GM23338 (cell line): ENCODE measurements around the gene HCFC1. TPM values are rescaled to one million over a fixed set of nuclear protein-coding genes. Genes with fewer than 3 reads are reported as not detected.

Experiments
- ATAC-seq: fragments of 200-7000 bp; cut with Tn5 transposase; 3 replicates; pipeline ENCODE4 v1.9.1; 2020
- DNase-seq: peaks from one replicate; pipeline ENCODE4 v3.0.0-alpha.2; 2015; ENCODE audit warnings: low spot score
- H2AFZ ChIP-seq: fragments of 200-600 bp; sonication (generic); 2 replicates; pipeline ENCODE4 v1.8.0; 2016; ENCODE audit warnings: antibody characterized with exemption, mild to moderate bottlenecking, moderate library complexity
- H3F3A ChIP-seq: fragments of 200-600 bp; sonication (generic); replicated peaks from 2 replicates; pipeline ENCODE4 v1.8.0; 2017; ENCODE audit warnings: antibody characterized with exemption, mixed run types, low read depth
- H3K27ac ChIP-seq: fragments of 200-600 bp; sonication (generic); 2 replicates; pipeline ENCODE4 v1.6.1; 2016; ENCODE audit warnings: low read depth
- H3K27me3 ChIP-seq: fragments of 200-600 bp; sonication (generic); 2 replicates; pipeline ENCODE4 v1.8.0; 2016; ENCODE audit warnings: mild to moderate bottlenecking, mixed run types, moderate library complexity; ENCODE audit not compliant: insufficient read depth
- H3K36me3 ChIP-seq: fragments of 200-600 bp; sonication (generic); 2 replicates; pipeline ENCODE4 v1.8.0; 2016; ENCODE audit warnings: mild to moderate bottlenecking; ENCODE audit not compliant: insufficient read depth
- H3K4me1 ChIP-seq: fragments of 200-600 bp; sonication (generic); 2 replicates; pipeline ENCODE4 v1.8.0; 2016; ENCODE audit warnings: mild to moderate bottlenecking, moderate library complexity; ENCODE audit not compliant: insufficient read depth
- H3K4me2 ChIP-seq: fragments of 200-600 bp; sonication (generic); 2 replicates; pipeline ENCODE4 v1.7.1; 2017; ENCODE audit warnings: mixed run types
- H3K4me3 ChIP-seq: fragments of 200-600 bp; sonication (generic); 2 replicates; pipeline ENCODE4 v1.6.1; 2016; ENCODE audit warnings: mixed run types
- H3K79me2 ChIP-seq: fragments of 200-600 bp; sonication (generic); replicated peaks from 2 replicates; pipeline ENCODE4 v1.8.0; 2017; ENCODE audit warnings: mild to moderate bottlenecking; ENCODE audit not compliant: insufficient read depth
- H3K9me2 ChIP-seq: fragments of 200-600 bp; sonication (generic); 2 replicates; pipeline ENCODE4 v1.8.0; 2017; ENCODE audit not compliant: insufficient read depth
- H4K20me1 ChIP-seq: fragments of 200-600 bp; sonication (generic); replicated peaks from 2 replicates; pipeline ENCODE4 v1.8.0; 2017; ENCODE audit warnings: mild to moderate bottlenecking; ENCODE audit not compliant: insufficient read depth
- H3K27ac Mint-ChIP-seq: 2 replicates; pipeline ENCODE4 v1.8.0; 2020; ENCODE audit warnings: inconsistent platforms, mild to moderate bottlenecking, moderate library complexity, mixed read lengths
- H3K27me3 Mint-ChIP-seq: 3 replicates; pipeline ENCODE4 v1.8.0; 2022; ENCODE audit warnings: low read depth, mild to moderate bottlenecking, moderate library complexity, mixed read lengths, inconsistent platforms; ENCODE audit not compliant: insufficient read depth, poor library complexity
- H3K36me3 Mint-ChIP-seq: 3 replicates; pipeline ENCODE4 v1.8.0; 2021; ENCODE audit warnings: low read depth, mild to moderate bottlenecking, inconsistent platforms, moderate library complexity, mixed read lengths
- H3K4me1 Mint-ChIP-seq: 3 replicates; pipeline ENCODE4 v1.8.0; 2020; ENCODE audit warnings: mild to moderate bottlenecking, inconsistent platforms, mixed read lengths
- H3K4me3 Mint-ChIP-seq: 3 replicates; pipeline ENCODE4 v1.8.0; 2021; ENCODE audit warnings: moderate library complexity, mild to moderate bottlenecking, inconsistent platforms, mixed read lengths
- H3K9me3 Mint-ChIP-seq: 3 replicates; pipeline ENCODE4 v1.8.0; 2020; ENCODE audit warnings: moderate library complexity, mild to moderate bottlenecking, inconsistent platforms, mixed read lengths
- CREB1 ChIP-seq: fragments of 250-450 bp; sonication (Bioruptor Pico); IDR thresholded peaks from 2 replicates; pipeline ENCODE4 v1.5.0; 2020; ENCODE audit warnings: low read depth, mild to moderate bottlenecking, moderate library complexity
- CTCF ChIP-seq, 2 experiments: fragments of 200-600 bp in 1 of 2; sonication (generic) in 1 of 2; conservative IDR thresholded peaks; 2 replicates each; pipeline versions ENCODE4 v1.5.1 to v1.6.1; 2016 to 2017; ENCODE audit warnings: antibody characterized with exemption in 2 of 2, low read depth in 2 of 2, mild to moderate bottlenecking in 2 of 2, moderate library complexity in 1 of 2
- ETS1 ChIP-seq: IDR thresholded peaks from 2 replicates; pipeline ENCODE4 v1.6.1; 2016; ENCODE audit warnings: antibody characterized with exemption
- EZH2 ChIP-seq: fragments of 200-600 bp; sonication (generic); IDR thresholded peaks from one replicate; pipeline ENCODE4 v1.8.0; 2017; ENCODE audit warnings: antibody characterized with exemption, mild to moderate bottlenecking, low read depth; ENCODE audit not compliant: unreplicated experiment
- EZH2phosphoT487 ChIP-seq: fragments of 200-600 bp; sonication (generic); IDR thresholded peaks from one replicate; pipeline ENCODE4 v1.8.1; 2018; ENCODE audit warnings: antibody characterized with exemption; ENCODE audit not compliant: unreplicated experiment
- JUNB ChIP-seq: IDR thresholded peaks from one replicate; pipeline ENCODE4 v1.6.1; 2016; ENCODE audit warnings: antibody characterized with exemption; ENCODE audit not compliant: unreplicated experiment
- NANOG ChIP-seq: IDR thresholded peaks from 2 replicates; pipeline ENCODE4 v1.6.1; 2016; ENCODE audit warnings: antibody characterized with exemption, borderline replicate concordance
- POLR2AphosphoS5 ChIP-seq: IDR thresholded peaks from 2 replicates; pipeline ENCODE4 v1.6.1; 2016; ENCODE audit warnings: antibody characterized with exemption, low read depth
- REST ChIP-seq: IDR thresholded peaks from one replicate; pipeline ENCODE4 v1.6.1; 2018; ENCODE audit warnings: antibody characterized with exemption; ENCODE audit not compliant: unreplicated experiment
- STAT1 ChIP-seq: IDR thresholded peaks from one replicate; pipeline ENCODE4 v1.6.1; 2016; ENCODE audit warnings: antibody characterized with exemption; ENCODE audit not compliant: unreplicated experiment
- ZNF114 ChIP-seq: fragments of 250-450 bp; sonication (Bioruptor Pico); IDR thresholded peaks from 2 replicates; pipeline ENCODE4 v1.5.0; 2020; ENCODE audit warnings: mild to moderate bottlenecking, moderate library complexity
- ZNF331 ChIP-seq: fragments of 250-450 bp; sonication (Bioruptor Pico); IDR thresholded peaks from 2 replicates; pipeline ENCODE4 v1.5.0; 2020; ENCODE audit warnings: low read depth, mild to moderate bottlenecking, moderate library complexity
- ZNF462 ChIP-seq: fragments of 250-450 bp; sonication (Bioruptor Pico); IDR thresholded peaks from 2 replicates; pipeline ENCODE4 v1.5.0; 2020; ENCODE audit warnings: mild to moderate bottlenecking, moderate library complexity
- polyA plus RNA-seq: library from polyadenylated mRNA; unstranded; fragments of >200 nt; fragmentation: Nextera tagmentation; extraction: Ambion mirVana; gene quantifications from 2 replicates; pipeline ENCODE4 v1.2.1, GENCODE V29; 2016
- total RNA-seq: library from RNA; depleted of rRNA; stranded (reverse); fragments of >200 nt; shearing (Covaris generic); gene quantifications from 2 replicates; pipeline ENCODE4 v1.2.3, GENCODE V29; 2014

The HCFC1 gene
- total and polyA plus RNA-seq, 2 experiments from 2014 or later: 33.0 to 188 TPM

GRCh38 chrX:154017766-154018517, 46.3 kb upstream of the HCFC1 start:
- Histone ChIP-seq H4K20me1 (no peaks in the 10 kb centered on the region), H3K36me3 (no peaks in the 10 kb centered on the region), H3K4me1 (peaks cover 6% of the 10 kb centered on the region; the same call in 1 of the 2 replicates), H3K9me2 (no peaks in the 10 kb centered on the region), H2AFZ (no peak overlapping the region), H3F3A (no peaks in the 10 kb centered on the region), H3K4me3 (no peak overlapping the region), H3K4me2 (no peak overlapping the region), H3K27me3 (no peaks in the 10 kb centered on the region), H3K79me2 (no peaks in the 10 kb centered on the region), H3K27ac (no peak overlapping the region)
- Mint-ChIP-seq H3K4me3 (0 out of 3 replicates have a peak overlapping the region, but pooled peaks have one; percentile 17), H3K27ac (no peak overlapping the region), H3K9me3 (no peaks in the 10 kb centered on the region), H3K27me3 (peaks cover 5% of the 10 kb centered on the region), H3K36me3 (peaks cover 16% of the 10 kb centered on the region; the same call in 2 of the 3 replicates), H3K4me1 (peaks cover 33% of the 10 kb centered on the region)
- ATAC-seq (no peak), DNase-seq (no peak)
- TF ChIP-seq ZNF114 (CRISPR knock-in tag): no peak
- TF ChIP-seq CREB1: no peak
- no peak for TF ChIP-seq REST
- no peak for TF ChIP-seq STAT1
- TF ChIP-seq ZNF331 (CRISPR knock-in tag): no peak
- TF ChIP-seq EZH2: no peak
- TF ChIP-seq EZH2phosphoT487: no peak
- no peak for TF ChIP-seq CTCF (conservative IDR thresholded peaks at IDR 0.05; ENCODE audit: low read depth in 2 of 2)
- TF ChIP-seq POLR2AphosphoS5: no peak
- TF ChIP-seq NANOG: no peak
- TF ChIP-seq ZNF462 (CRISPR knock-in tag): no peak
- no peak for TF ChIP-seq JUNB
- TF ChIP-seq ETS1: no peak
